Stimulated activated CD8-positive, alpha-beta memory T cell treated with anti-CD3 and anti-CD28 coated beads, Interleukin-7, amount 100 ng/mL, for 4 hours (primary cell): Measurements from ENCODE around the gene MAD2L1BP.
A peak's percentile ranks its signal among the peaks of the same experiment; 100 is the strongest.
"Not testable (repeated sequence)": the region's sequence is repeated elsewhere in the genome, so short reads cannot be mapped to it uniquely, and the experiment has no call there.

Experiments used
- DNase-seq, 2 donors: peaks; one replicate each; pipeline ENCODE4 v3.0.0-alpha.2; 2020; ENCODE audit warnings: low read depth in 2 of 2

MAD2L1BP gene

GRCh38 chr6:43635387-43636307 is at the start of gene MAD2L1BP:
Gene MAD2L1BP, plus strand, starts transcription at chr6:43635840. Its CDS starts 36 bp downstream, at chr6:43635876.
- peak; percentile 73 to 81 for DNase-seq

DNA sequence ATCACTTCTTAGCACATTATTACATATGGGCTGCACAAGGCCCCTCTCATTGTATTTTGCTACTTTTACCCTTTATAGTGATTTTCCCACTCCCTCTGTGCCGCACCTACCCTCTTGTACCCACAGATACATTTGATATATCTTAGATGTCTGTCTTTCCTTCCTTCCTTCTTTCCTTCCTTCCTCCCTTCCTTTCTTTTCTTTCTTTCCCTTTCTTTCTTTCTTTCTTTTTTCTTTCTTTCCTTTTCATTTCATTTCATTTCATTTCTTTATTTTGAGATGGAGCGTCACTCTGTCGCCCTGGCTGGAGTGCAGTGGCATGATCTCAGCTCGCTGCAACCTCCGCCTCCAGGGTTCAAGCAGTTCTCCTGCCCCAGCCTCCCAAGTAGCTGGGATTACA is 47.4 kb upstream of the MAD2L1BP start:
- no peak for DNase-seq

DNA sequence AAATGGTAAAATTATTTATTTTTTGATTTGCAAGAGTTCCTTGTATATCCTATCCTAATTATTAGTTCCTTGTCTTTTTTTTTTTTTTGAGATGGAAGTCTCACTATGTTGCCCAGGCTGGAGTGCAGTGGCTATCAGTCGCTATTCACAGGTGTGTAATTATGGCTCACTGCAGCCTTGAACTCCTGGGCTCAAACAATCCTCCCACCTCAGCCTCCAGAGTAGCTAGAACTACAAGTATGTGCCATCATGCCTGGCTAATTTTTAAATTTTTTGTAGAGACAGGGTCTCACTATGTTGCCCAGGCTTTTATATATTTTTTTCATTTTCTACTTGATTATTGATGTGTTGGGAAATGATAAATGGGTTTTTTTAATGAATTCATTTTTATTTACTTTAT is 46.1 kb upstream of the MAD2L1BP start:
- DNase-seq: not testable (repeated sequence)

DNA sequence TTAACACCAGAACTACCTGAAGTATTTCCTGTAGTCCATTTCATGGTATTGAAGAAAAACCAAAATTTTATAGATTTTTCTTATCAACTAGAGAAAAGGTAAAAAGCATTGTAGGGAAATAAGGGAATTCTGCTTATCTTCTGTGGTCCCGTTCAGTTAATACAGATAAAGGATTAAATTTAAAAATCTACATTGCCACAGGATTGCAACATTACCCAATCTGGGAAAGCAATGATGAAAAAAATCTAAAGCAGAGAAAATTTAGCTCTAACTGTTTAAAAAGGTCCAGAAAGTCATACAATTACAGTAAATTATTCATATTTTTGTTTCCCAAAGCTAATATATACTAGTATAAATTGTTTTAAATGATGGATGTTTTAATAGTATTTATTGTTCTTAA is 41.7 kb upstream of the MAD2L1BP start:
- no peak for DNase-seq

GRCh38 chr6:43600595-43600994 is 35.0 kb upstream of the MAD2L1BP start:
- no peak for DNase-seq

- no peak for DNase-seq
Measured at GRCh38 chr6:43604174-43604573, 31.5 kb upstream of the MAD2L1BP start.

DNA sequence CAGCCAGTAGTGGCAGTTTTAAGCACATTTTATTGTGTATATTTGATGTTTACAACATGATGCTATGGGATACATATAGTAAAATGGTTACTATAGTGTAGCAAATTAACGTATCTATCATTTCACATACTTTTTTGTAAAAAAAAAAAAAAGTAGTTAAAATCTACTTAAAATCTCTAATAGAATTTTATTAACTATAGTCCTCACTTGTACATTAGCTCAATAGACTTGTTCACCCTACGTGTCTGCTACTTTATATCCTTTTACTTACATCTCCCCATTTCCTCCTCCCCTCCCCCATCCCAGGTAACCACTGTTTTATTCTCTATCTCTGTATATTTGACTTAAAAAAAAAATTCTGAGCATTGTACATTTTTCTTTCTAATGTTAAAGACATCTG is 29.6 kb upstream of the MAD2L1BP start:
- DNase-seq: no peak

GRCh38 chr6:43608310-43608763 is 27.3 kb upstream of the MAD2L1BP start:
- DNase-seq: peak; percentile 24 to 30

GRCh38 chr6:43608807-43609206 is 26.8 kb upstream of the MAD2L1BP start:
- DNase-seq: no peak

DNA sequence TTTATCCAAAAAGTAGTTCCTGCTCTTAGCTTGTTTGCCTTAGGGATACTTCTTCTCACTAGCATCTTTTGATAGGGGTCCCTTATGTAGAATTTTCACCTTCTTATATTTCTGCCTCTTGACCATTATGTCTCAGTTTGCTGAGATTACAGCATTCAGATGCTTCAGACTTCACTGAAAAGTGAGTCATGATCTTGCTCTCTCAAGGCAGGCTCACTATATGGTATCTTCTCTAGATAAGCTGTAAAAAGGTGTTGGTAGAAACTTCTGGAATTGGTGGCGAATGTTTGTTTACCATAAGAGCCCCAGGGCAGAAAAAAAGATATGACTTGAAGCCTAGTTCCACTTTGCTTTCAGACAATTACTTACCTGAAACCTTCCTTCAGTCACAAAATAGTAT is 26.2 kb upstream of the MAD2L1BP start:
- no peak for DNase-seq

GRCh38 chr6:43610431-43610830 is 25.2 kb upstream of the MAD2L1BP start:
- DNase-seq: no peak

GRCh38 chr6:43613721-43614395 is 21.8 kb upstream of the MAD2L1BP start:
- no peak for DNase-seq

GRCh38 chr6:43614396-43614730 is 21.3 kb upstream of the MAD2L1BP start:
- no peak for DNase-seq

DNA sequence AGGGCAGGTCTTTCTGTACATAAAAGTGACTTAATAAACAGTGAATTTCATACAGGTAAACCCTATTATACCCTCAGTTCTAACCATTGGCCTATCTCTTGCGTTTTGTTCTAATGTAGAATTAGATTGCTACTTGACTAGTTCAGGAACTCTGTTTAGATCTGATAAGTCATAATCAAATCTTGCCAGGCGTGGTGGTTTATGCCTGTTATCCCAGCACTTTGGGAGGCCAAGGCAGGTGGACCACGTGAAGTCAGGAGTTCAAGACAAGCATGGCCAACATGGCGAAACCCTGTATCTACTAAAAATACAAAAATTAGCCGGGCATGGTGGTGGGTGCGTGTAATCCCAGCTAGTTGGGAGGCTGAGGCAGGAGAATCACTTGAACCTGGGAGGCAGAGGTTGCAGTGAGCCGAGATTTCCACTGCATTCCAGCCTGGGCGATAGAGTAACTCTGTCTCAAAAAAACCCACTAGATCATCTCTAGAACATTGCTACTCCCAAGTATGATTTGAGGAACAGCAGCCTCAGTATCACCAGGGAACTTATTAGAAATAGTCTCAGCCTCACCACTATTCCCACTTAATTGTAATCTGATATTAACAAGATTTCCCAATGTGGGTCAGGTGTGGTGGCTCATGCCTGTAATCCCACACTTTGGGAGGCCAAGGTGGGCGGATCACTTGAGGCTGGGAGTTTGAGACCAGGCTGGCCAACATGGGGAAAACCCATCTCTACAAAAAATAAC is 18.7 kb upstream of the MAD2L1BP start:
- DNase-seq: no peak

GRCh38 chr6:43621078-43621835 is 14.4 kb upstream of the MAD2L1BP start:
- no peak for DNase-seq

DNA sequence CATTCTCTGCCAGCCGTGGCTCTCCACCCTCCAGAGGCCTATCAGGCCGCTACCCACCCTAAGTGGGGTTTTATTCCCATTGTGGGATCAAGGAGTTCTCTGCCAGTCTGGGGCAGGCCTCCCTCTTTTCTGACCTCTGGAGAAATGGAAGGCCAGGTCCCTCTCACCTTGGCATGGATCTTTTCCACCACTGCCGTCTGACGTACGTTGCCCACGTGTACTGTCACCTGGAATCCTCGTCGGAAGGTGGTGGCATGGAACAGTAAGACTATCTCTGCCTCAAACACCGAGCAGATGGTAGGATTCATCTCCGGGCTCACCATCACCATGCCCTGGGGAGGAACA is 13.8 kb upstream of the MAD2L1BP start:
- DNase-seq: no peak

- DNase-seq: no peak
Measured at GRCh38 chr6:43622541-43622940, 13.1 kb upstream of the MAD2L1BP start.

- no peak for DNase-seq
Measured at GRCh38 chr6:43623880-43624785, 11.5 kb upstream of the MAD2L1BP start.

GRCh38 chr6:43624786-43625288 is 10.8 kb upstream of the MAD2L1BP start:
- no peak for DNase-seq

DNA sequence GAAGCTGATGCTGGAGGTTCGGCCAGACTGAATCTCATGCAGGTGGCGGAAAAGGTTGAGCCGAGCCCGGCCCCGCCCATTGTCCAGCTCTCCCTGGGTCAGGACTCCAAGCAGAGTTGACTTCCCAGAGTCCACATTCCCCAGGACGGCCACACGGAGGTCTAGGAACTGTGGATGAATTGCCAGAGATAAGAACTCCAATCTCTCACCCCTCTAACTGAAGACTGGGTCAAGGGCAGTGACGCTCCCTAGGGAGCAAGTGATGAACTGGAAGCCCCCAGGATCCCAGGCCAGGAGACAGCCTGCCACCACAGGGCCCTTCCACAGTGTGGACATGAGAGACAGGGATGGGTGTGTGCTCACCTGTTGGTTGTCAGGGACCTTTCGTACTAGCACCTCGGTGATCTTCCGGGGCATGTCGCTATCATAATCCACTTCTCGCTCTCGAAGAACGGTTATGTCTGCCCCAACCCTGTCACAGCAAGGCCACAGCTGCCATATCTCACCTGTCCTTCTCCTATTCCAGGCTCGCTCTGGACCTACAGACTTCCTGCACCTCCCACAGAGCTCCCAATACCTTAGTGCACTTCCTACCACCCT is 10.1 kb upstream of the MAD2L1BP start:
- DNase-seq: no peak
